Measurements from ENCODE around the gene NAV3.
A peak's percentile ranks its signal among the peaks of the same experiment; 100 is the strongest.

NAV3 gene

DNA sequence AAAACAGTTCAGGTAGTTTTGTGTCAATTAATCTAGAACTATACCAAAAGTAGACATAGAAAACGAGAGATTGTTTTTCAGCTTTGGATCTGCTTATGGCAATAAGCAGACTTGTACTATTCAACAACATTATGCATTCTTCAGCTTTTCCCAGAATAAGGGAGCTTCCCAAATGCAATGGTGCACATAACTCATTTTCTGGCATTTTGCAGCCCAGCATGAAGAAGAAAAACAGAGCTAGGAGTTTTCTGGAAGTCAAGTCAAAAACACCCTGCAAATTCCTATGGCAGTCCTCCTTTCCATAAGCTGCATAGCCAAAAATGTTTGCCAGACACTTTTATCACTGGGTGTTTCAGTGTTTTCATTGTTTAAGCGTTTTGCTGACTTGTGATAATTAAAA is 314.7 kb downstream of the NAV3 start:
- DNase-seq, result no peak

GRCh38 chr12:78146365-78146772 is 315.7 kb downstream of the NAV3 start:
- peak; percentile 21 for DNase-seq

GRCh38 chr12:78149459-78149858 is 318.8 kb downstream of the NAV3 start:
- DNase-seq, result no peak

DNA sequence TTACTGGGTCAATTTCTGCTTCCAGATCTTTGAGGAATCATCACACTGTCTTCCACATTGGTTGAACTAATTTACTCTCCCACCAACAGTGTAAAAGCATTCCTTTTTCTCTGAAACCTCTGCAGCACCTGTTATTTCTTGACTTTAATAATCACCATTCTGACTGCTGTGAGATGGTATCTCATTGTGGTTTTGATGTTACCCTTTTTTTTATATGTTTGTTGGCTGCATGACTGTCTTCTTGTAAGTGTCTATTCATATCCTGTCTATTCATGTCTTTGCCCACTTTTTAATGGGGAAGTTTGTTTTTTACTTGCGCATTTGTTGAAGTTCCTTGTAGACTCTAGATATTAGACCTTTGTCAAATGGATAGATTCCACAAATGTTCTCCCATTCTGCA is 324.9 kb downstream of the NAV3 start:
- DNase-seq, result no peak

GRCh38 chr12:78156751-78157150 is 326.1 kb downstream of the NAV3 start:
- DNase-seq, result no peak

DNA sequence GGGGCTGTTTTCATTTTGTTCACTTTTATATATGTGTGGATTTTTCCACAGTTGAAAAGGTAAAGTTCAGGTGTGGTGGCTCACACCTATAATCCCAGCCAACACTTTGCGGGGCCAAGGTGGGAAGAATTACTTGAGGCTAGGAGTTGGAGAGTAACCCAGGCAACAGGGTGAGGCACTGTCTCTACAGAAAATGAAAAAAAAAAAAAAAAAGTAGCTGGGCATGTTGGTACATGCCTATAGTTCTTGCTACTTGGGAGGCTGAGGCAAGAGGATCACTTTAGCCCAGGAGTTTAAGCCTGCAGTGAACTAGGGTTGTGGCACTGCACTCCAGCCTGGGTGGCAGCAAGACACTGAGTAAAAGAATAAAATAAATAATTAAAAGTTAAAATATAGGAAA is 326.5 kb downstream of the NAV3 start:
- DNase-seq, result no peak

GRCh38 chr12:78164154-78164553 is 333.5 kb downstream of the NAV3 start:
- no peak for DNase-seq

DNA sequence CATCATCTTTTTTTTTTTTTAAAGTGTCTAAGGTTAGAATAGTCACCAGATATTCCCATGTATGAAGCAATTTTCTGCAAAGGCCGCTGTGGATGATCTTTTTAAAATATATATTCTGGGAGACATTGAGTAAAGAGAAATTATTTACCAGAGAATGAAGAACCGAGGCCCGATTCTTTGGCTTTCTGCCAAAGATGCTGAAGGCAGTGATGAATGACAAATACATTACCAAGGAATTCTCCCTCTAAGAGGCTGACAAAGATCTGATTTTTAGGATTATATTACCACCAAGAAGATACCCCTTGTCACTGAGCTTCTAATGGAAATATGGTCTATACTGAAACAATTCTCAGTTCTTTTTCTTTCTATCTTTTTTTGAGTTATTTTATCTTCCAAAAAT is 336.8 kb downstream of the NAV3 start:
- DNase-seq, result peak; percentile 34

DNA sequence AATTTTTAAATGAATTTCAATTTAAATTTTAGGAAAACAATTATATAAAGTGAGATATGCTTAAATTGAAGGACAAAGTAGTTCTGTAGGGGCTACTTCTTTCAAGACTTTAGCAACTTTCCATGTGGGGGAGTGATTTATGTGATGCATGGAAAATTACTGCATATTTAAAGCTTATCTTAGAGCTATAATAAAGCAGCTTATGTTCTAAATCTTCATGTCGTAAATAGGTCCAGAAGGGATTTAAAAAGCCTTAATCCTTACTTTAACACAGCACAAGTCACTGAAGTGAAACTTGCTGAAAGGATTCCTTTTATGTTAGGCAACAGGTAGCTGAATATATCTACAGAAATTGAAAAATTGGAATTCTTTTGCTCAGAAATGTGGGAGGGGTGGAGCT is 340.4 kb downstream of the NAV3 start:
- no peak for DNase-seq

DNA sequence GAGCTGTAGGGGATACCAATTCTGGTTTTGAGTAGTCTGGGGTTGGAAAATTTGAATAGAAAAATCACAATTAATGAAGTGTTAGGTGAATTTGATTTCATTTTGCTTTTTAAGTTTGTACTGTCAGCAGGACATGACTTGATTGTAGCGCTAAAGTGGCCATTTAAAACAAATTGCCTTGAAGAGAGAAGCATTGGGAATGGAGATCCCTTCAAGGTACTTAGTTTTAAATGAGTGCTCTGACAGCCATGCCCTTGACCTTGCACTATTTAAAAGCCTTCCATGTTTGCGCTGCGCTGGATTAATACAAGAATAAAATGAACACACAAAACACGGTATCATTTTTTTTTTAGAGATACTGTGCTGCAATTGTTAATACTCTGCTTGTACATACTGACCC is 345.9 kb downstream of the NAV3 start:
- DNase-seq, result no peak

DNA sequence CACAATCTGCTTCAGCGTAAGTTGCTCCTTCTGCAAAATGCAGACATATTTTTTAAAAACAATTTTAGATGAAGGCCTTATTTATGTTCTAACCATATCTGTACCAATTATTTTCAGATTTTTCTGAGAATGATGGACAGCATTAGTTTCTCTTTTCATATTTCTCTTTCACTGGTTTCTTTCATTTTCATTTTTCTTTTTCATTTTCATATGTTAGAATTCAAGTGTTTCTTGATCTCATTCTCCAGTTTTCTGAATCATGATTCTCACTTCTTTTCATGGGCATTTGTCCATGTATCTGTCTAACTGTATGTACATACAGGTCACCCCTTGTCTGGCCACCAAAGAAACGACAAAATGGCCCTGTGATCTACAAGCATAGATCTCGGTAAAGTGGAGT is 346.6 kb downstream of the NAV3 start:
- DNase-seq, result no peak

- DNase-seq, result no peak
Observed at GRCh38 chr12:78179346-78179745, 348.7 kb downstream of the NAV3 start.

- DNase-seq, result peak; percentile 59
Observed at GRCh38 chr12:78181544-78182162, 351.0 kb downstream of the NAV3 start.

- DNase-seq, result no peak
Observed at GRCh38 chr12:78183824-78184223, 353.1 kb downstream of the NAV3 start.

DNA sequence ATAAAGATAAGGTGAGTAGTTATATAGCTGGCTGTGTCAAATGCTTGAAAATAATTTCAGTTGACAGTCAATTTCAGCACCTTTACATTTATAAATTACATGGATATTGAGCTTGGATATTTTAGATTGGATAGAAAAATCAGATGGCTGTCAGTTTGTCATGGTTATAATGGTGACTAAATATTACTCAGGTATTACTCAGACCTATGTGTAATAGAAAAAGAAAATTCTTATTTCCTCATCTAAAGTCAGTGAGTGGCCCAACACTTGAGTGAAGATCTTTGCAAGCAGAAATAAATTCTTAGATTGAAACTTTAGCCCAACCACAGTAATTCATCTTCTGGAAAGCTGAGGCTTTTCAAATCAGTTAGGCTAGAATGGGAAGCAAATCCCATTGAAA is 354.4 kb downstream of the NAV3 start:
- no peak for DNase-seq

- no peak for DNase-seq
Observed at GRCh38 chr12:78185651-78186050, 355.0 kb downstream of the NAV3 start.

DNA sequence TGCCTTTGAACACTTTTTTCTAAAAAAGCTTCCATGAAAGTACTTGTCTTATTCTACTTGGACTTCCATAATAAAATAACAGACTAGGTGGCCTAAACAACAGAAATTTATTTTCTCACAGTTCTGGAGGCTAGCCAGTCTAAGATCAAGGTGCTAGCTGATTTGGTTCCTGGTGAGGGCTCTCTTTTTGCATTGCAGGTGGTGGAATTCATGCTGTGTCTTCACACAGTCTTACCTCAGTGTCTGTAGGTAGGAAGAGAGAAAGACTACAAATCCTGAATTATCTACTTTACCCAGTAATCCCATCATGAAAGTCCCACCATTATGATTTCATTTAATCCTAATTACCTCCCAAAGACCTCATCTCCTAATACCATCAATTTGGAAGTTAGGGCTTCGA is 356.0 kb downstream of the NAV3 start:
- DNase-seq, result no peak

DNA sequence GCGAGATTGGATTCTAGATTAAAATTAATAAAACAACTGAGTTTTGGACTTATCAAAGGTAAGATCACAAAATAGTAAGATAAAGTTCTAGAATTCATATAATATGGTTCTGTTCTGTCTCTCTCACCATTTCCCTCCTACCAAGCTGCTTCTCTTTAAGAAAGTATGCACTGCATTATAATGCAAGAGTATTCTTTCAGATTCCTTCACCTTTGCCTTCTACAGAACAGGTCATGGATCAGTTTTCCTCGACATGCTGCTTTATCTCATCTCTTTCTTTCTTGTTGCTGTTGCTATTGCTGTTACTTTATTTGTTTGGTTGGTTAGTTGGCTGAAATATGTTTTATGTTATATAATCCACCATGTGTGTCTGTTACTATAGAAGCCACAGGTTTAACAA is 357.0 kb downstream of the NAV3 start:
- DNase-seq, result no peak

- DNase-seq, result no peak
Observed at GRCh38 chr12:78189656-78190055, 359.0 kb downstream of the NAV3 start.

DNA sequence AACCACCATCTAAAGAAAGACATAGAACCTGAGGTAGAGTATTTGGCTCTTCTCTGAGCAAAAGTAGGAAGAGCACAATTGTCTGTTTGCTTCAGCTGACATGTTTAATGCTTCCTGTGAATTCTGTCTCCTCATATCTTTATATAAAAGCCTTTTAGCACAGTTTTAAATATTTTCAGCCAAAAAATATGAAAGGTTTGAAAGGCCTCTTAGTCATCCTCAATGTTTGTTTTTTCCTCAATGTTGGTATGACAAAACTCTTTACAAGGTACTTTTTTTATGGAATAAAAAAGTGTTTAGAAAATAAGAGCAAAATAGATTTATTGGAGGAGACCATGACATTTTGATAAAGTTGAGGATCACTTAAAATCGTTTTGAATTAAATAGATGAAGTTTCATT is 360.9 kb downstream of the NAV3 start:
- no peak for DNase-seq

GRCh38 chr12:78192979-78193378 is 362.3 kb downstream of the NAV3 start:
- no peak for DNase-seq

DNA sequence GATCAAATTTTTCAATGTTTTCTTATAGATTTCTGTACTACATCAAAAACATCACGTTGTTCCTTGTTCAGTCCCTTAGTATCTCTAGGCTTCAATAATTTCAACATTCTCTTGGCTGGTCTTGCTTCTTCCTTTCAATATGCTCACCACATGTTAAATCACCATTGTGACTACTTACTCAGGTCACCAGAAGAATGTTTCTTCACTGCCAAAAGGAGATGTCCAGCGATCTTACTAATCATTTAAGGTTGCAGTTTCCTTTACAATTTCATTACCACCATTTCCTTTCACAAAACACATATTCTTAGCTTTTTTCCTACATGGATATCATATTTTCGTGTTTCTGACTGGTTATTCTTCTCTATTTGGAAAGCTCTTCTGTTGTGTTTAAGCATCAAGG is 363.8 kb downstream of the NAV3 start:
- no peak for DNase-seq

DNA sequence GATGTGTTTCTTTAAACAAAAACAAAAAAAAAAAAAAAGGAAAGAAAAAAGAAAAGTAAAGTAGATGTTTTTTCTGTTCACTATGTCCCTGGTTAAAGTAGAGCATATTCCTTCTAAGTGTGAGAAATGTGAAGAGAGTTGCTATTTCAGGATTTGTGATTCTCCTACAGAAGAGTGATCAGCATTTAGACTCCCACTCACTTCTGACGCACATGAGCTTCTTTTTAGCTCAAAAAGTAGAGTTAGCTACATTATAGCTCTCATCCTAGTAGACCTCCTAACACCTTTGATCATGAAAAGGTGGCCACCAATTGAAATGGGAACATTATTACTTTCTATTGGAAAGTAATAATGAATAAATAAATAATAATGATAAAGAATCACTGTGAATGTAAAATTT is 368.2 kb downstream of the NAV3 start:
- no peak for DNase-seq

DNA sequence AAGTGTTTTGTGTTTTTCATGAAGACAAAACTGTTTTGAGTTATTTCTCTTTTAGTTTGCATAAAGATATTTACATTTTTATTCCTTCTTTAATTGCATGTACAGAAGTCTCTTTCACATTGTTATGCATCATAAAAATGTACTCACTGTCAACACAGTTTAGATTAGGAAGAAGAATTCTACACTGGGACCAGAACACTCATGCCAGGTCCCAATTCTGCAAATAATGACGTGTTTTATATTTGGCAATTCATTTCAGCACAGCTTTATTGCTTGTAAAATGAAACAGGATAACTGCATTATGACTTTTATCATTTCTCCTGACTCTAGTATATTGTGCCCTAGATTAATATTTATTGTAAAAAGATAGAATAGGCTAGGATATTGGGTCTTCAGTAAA is 369.2 kb downstream of the NAV3 start:
- DNase-seq, result no peak

DNA sequence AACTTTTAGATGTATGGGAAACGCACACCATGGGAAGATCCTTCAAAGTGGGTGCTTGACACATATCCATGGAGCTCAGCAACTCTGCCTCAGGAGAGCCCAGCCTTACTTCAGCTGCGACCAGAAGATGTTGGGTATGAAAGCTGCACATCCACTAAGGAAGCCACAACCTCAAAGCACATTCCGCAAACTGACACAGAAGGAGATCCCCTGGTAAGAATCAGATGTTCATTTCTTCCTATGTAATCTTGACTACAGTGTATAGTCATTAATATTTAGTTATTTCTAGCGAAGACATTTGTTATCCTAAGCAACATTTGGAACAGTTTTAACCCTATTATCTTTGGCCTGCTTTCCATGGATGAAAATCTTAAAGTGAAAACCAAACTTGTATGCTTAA is 374.2 kb downstream of the NAV3 start:
- no peak for DNase-seq

- DNase-seq, result no peak
Observed at GRCh38 chr12:78208092-78208491, 377.4 kb downstream of the NAV3 start.
